ENCODE data around the gene CARS2.
A peak's percentile ranks its signal among the peaks of the same experiment; 100 is the strongest.
"Not testable (repeated sequence)": the region's sequence is repeated elsewhere in the genome, so short reads cannot be mapped to it uniquely, and the experiment has no call there.

CARS2 gene, protein sequence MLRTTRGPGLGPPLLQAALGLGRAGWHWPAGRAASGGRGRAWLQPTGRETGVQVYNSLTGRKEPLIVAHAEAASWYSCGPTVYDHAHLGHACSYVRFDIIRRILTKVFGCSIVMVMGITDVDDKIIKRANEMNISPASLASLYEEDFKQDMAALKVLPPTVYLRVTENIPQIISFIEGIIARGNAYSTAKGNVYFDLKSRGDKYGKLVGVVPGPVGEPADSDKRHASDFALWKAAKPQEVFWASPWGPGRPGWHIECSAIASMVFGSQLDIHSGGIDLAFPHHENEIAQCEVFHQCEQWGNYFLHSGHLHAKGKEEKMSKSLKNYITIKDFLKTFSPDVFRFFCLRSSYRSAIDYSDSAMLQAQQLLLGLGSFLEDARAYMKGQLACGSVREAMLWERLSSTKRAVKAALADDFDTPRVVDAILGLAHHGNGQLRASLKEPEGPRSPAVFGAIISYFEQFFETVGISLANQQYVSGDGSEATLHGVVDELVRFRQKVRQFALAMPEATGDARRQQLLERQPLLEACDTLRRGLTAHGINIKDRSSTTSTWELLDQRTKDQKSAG

GRCh38 chr13:110705826-110706569 lies at the start of gene CARS2:
Gene CARS2, minus strand, starts transcription at chr13:110706116. Its CDS starts 23 bp downstream, at chr13:110706093.
- peak; percentile 91 for DNase-seq

- no peak for DNase-seq
These were observed 42.4 kb upstream of the CARS2 start for GRCh38 chr13:110748271-110748670.

DNA sequence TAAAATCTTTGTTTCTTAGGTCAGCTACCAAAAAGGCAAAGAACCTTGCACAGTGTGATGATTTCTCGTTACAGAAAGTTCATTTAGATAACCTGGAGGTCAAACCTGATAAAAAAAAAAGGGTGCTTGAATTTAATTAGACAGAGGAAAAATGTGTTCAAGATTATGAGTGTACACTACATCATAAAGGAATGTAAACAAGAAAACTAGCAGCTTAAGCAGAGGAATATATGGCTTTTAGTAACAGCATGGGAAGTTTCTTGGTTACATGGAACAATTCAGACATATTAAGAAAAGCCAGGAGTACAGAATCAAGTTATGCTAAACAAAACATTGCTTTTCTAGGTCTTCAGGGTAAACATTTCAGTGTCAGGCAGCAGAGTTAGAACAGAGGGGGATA lies 40.5 kb upstream of the CARS2 start:
- no peak for DNase-seq

DNA sequence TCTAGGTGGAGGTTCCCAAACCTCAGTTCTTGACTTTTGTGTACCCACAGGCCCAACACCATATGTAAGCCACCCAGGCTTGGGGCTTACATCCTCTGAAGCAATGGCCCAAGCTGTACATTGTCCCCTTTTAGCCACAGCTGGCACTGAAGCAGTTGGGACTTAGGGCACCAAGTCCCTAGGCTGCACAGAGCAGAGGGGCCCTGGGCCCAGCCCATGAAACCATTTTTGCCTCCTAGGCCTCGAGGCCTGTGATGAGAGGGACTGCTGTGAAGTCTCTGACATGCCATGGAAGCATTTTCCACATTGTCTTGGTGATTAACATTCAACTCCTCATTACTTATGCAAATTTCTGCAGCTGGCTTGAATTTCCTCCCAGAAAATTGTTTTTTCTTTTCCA lies 37.8 kb upstream of the CARS2 start:
- DNase-seq, result no peak

GRCh38 chr13:110737555-110737954 lies 31.6 kb upstream of the CARS2 start:
- DNase-seq, result no peak

GRCh38 chr13:110734561-110734960 lies 28.6 kb upstream of the CARS2 start:
- DNase-seq, result no peak

DNA sequence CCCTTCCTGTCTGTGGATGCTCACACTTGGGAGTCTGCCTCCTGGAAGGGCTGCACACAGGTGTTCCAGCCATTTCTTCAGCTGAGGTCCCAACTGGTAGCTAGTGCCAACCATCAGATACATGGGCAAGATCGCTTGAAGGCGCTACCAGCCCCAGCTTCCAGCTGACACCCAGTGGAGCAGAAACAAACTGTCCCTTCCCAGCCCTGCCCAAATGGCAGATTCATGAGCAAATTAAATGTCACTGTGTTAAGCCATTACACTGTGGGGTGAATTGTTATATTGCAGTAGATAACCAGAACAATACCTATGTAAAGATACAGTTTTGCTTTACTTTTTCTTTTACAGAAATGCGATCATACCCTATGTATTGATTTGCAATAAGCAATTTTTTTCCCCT lies 25.2 kb upstream of the CARS2 start:
- no peak for DNase-seq

DNA sequence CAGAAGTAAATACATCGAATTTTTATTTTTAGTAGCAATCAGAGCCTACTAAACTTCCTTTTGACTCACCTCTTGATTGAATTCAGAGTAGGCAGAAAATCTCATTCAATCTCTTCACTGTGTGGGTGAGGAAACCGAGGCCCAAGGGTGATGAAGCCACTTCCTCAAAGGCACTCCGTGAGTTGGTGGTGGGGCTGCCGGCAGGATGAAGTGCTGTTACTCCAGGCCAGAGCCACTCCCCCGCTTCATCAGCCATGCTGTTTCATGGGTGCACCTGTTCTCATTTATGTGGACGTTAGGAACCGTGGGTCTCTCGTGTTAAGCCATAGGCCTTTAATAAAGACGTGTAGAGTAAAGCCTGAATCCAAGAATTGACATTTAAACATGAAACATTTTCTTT lies 20.8 kb upstream of the CARS2 start:
- DNase-seq, result peak; percentile 30

GRCh38 chr13:110726153-110726552 lies 20.2 kb upstream of the CARS2 start:
- DNase-seq, result not testable (repeated sequence)

DNA sequence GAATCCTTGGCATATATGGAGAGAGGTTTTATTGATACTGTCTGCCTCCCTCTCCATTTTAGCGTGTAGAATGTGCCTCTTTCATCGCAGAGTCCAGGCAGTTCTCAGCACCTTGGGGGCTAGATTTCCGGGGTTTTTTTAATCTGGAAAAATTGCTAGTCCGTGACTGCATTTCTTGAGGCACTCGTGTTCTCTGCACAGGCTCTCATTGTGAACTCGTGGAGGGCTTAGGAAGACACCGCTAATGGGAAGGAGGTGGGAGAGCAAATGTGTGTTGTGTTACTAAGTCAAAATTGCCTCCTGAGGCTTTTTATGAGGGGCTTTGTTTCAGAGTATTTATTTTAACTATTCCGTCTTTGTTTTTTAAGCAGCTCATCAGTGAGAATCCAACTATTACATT lies 17.7 kb upstream of the CARS2 start:
- DNase-seq, result no peak

- DNase-seq, result no peak
These were observed 17.1 kb upstream of the CARS2 start for GRCh38 chr13:110722971-110723370.

DNA sequence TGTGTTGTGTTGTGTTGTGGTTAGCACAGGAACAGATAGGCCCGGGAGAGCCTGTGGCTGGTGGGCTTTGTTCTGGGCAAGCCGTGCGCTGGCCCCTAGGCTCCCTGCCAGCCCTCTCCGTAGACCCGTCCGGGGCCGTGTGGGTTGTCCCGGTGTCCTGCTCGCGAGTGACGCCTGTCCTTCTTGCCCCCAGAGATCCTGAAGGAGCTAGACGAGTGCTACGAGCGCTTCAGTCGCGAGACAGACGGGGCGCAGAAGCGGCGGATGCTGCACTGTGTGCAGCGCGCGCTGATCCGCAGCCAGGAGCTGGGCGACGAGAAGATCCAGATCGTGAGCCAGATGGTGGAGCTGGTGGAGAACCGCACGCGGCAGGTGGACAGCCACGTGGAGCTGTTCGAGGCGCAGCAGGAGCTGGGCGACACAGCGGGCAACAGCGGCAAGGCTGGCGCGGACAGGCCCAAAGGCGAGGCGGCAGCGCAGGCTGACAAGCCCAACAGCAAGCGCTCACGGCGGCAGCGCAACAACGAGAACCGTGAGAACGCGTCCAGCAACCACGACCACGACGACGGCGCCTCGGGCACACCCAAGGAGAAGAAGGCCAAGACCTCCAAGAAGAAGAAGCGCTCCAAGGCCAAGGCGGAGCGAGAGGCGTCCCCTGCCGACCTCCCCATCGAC lies 13.3 kb upstream of the CARS2 start:
- no peak for DNase-seq

DNA sequence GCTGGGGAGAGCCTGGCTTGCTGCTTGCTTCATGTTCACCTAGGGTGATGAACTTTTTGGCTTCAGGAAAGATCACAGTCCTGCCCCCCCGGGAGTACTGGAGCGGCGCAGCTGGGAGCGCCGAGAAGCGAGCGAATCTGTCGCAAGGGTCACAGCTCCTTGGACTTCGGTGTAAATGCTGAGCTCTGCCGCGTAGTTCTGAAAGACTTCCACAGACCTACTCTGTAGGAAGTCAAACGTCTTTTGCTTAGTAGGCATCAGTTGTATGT lies 10.3 kb upstream of the CARS2 start:
- no peak for DNase-seq

GRCh38 chr13:110715395-110716246 lies 9.7 kb upstream of the CARS2 start:
- peak; percentile 99 for DNase-seq

DNA sequence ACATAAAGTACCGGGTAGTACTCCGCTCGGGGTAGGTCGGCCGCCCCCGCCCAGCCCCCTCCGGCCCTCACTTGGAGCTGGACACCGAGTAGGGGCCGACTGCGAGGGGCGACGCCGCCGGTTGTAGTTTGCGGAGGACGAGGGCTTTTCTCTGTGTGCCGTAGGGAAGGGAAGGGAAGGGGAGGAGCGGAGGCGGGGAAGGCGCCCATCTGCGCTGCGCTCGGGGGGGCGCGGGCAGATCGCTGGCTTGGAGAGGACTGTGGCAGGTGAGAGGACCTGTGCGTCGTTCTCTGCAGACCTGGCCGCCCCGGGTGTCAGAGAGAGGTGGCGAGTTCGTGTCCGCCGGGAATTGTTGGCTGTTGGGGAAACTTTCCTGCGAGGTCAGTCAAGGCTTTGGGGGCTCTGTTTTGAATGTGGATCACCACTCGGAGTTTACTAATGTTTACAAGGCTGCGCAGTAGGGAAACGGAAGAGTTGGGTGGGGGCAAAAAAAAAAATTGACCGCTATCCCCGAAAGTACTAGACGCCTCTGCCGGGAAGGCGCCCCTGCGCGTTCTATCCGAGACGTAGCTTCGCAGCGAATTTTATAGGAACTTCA lies 9.0 kb upstream of the CARS2 start:
- DNase-seq, result peak; percentile 45

DNA sequence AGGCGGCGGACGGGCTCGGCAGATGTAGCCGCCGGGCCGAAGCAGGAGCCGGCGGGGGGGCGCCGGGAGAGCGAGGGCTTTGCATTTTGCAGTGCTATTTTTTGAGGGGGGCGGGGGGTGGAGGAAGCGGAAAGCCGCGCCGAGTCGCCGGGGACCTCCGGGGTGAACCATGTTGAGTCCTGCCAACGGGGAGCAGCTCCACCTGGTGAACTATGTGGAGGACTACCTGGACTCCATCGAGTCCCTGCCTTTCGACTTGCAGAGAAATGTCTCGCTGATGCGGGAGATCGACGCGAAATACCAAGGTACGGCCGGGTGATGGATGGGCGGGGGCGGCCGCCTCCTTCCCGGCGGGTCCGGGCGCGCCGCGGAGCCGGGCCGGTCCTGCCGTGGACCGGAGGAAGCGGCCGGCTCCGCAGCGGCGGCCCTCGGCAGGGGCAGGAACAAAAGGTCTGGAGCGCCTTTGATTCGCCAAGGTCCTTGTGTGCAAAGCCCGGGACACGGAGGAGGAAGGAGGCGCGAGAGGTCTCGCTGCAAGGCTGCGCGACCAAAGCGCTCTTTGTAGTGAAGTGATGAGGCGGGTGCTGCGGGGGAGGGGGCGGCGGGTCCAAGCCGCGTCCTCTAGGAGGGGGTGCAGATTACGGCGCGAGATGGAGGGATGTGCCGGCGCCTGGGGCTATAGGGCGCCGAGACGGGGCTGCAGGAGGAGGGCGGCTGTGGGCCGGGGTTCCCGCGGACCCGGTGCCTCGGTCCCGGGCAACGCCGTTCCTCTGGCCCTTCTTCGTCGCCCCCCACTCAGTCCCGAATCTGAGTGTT lies 8.3 kb upstream of the CARS2 start:
- no peak for DNase-seq

DNA sequence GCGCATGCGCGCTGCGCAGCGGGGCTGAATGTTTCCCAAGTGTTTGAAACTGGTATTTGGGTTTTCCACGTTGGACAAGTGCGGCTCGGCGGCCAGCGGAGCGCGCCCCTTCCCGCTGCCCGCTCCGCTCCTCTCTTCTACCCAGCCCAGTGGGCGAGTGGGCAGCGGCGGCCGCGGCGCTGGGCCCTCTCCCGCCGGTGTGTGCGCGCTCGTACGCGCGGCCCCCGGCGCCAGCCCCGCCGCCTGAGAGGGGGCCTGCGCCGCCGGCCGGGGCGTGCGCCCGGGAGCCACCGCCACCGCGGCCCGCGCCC lies 7.7 kb upstream of the CARS2 start, which contains the start of gene ING1:
Gene ING1 (plus strand): TSS at position 59 of the 311 bp plus-strand sequence. CDS start 450 bp downstream, outside the sequence.
- DNase-seq, result no peak

GRCh38 chr13:110712849-110713641 lies 7.1 kb upstream of the CARS2 start:
- DNase-seq, result peak; percentile 93

DNA sequence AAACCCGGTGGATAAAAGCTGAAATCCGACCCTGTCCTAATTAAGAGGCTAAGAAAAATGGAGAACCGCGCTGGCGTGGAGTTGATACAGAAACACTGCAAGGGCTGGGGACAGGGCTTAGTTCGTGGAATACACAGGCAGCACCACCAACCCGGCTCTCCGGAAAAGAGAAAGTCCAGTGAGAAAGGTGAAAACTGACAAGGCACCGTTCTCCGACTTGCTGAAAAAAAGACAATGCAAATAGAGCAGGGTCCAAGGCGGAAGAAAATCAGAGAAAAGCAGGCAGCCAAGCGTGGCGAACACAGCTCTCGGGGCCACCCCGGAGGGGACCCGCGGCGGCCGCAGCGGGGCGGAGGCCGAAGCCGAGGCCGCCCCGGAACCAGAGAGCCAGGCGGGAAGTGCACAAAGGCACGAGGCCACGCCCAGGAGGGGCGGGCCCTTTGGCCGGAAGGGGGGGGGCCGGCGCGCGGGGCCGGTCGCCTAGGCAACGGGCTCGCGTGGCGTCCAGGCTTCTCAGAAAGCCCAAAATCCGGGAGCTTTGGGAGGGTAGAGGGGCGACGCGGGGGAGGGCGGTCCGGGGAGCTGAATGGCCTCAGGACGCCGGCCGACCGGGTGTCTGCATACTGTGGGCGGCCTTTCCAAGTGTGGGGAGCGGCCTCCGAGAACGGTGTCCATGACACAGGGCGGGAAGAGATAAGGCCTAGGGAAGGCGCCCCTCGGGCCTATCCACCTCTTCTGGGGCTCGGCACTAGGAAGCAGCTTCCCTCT lies 6.3 kb upstream of the CARS2 start:
- DNase-seq, result peak; percentile 83
